Kidney capillary endothelial cell (primary cell): ENCODE results near the gene CD247.

Source experiments
- DNase-seq: peaks from one replicate; pipeline ENCODE4 v3.0.0-alpha.2; 2018; ENCODE audit warnings: low spot score

Gene CD247

DNA sequence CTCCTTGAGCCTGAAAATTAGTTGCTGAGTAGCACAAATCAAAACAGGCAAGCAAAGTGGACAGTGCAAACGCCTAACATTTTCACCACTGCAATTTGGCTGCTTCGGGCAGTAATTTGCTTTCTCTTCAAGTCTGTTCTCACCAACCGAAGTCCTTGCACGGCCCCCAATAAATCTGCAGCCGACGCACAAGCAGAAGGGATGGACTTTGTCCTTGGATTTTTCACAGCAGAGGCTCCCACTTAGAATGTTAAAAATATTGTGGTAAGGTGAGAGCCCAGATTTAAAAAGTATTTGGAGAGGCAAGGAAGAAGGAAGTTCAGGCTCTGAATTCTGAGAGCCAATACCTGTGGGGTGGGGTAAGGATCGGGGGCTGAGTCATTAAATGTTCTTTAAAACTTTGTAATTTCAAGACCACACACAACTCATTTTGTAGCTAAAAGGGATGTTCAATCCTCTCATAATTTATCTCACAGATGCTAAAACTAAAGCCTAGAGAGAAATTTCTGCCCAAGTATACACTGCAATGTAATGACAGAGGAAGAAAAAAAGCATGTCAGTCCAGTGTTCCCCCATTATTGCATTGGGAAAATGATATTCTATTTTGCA lies 6.2 kb downstream of the CD247 start:
- DNase-seq: no peak

DNA sequence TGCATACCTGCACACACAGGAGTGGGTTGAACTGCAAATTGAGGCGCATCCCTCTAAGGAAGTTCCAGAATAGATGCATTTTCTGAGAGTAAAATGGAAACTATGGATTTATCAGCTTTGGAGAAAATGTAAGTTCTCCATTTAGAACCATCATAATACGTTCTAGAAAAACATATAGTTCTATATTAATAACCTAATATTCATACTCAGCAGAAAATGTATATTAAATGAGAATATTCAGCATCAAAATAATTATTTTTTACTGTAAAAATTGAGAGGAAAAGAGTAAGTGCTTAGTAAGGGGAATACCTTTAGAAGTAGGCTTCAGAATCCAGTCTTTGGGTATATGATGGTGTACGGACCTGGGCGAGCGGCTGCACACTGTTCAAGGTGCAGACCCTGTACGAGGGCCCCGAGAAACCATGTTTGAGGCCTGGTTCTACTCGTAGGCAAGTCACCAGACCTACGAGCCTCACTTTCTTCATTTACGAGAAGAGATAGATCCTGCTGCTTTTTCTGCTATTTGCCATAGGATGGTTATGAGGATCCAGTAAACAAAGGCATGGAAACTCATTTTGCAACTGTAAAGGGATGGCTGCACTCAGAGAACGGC lies 6.8 kb downstream of the CD247 start:
- no peak for DNase-seq

DNA sequence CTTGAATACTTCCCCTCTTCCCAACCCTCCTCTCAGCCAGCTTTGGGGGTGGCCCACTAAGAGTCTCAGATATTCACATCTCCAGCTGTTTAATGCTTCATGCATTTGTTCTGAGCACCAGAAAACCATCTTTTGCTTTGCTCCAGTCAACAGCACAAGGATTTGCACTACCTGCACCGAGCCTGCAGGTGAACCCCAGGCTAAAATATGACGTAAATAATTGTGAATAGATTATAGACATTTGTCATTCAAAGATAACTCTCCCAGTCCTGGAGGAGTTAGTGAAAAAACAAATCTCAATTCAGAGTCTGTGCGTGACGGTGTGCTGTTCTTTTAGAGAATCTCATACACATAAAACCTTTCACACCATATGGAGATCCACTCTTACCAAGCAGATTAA lies 7.4 kb downstream of the CD247 start:
- no peak for DNase-seq

DNA sequence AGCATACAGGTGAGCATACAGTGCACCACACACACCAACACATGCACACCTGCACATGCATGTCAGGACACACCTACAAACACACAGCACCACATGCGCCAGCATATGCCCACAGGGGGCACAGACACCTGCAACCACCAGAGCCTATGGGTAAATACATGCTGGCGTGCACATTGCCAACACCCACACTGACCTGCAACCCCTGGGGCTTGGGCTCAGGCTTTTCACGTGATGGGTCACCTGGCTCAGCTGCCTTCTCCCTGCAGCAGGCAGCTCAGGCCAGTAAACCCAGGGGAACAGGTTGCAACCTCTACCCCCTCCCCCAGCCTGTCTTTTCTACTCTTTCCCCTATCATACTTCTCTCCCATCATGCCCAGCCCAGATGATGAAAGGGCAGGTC lies 8.1 kb downstream of the CD247 start:
- DNase-seq: no peak

DNA sequence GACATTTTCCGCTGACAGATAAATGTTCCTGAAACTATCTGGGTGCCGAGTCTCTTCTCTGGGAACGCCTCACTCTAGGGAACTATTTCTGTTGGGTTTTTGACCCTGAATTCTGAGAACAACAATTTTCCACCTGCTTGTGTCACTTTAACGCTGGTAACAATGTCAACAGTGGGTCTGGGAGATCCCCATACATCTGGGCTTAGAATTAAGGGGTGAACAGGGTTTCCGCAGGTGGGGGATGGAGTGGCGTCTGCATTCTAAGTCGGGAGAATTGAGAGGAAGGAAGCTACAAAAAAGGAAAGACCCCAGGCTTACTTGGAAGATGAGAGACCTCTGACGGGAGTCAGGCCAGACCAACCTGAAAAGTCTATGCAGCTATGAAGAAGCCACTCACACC lies 8.7 kb downstream of the CD247 start:
- no peak for DNase-seq

DNA sequence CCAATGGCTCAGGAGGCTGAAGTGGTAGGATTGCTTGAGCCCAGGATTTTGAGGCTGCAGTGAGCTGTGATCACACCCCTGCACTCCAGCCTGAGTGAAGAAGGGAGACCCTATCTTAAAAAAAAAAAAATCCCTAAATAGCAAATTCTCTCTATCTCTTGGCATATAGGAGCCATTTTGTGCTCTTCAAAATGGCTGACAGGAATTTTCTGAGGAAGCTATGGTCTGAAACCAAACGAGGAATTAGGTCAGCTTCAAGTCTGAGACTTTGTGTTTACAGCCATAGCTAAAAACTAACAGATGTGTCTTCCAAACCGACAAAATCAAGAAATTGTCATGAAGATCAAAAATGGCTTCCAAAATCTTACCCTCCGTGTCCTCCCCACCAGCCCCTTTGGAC lies 10.6 kb downstream of the CD247 start:
- no peak for DNase-seq

DNA sequence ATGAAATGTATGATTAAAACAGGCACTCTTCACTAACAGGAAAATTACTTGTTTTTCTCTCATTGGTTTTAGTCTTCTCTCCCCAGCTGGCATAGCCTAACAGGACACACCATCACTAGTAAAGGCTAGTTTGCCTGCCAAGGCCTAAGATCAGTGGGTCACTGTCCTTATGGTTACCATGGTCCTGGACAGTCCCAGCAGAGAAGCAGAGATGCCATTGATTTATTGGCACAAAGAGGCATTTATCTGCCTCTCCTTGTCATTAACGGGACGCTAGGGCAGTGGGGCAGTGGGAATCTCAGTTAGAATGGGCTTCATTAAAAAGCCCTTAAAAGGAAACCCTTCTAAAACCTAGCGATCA lies 13.9 kb downstream of the CD247 start:
- DNase-seq: no peak

DNA sequence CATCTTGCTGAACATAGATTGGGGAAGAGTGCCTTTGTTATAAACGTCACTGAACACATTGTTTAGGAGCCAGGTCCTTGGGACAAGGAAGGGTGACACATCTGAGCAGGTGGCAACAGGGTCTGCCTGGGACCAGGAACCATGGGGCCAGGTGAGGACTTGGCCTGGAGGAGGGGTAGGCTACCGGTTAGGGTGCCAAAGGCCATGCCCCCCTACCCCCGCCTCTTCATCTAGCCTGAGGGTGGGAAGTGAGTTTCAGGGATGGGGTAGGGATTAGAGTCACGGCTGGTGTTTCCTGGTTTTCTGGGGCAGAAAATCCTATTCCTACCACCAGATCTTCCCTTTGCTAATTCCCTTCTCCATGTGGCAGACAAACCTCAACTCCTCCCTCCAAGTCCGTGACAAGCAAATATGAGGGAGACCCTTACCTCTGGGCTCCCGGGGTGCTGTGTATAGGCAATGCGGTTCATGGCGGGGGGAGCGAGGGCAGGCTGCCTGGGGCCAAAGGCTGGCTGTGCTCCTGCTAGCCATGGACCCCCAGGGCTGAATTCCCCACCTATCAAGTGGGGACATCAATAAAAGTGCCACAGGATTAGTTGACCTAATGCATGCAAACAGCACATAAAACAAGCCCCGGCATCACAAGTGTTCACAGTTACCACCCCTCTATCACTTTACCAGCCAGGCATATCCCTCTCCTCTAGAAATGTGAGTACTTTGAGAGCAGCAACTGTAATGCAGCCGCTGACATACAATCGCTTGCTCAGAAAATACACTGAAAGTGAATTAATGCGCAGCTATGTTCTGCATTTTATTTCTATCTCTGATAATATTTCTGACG lies 14.5 kb downstream of the CD247 start:
- DNase-seq: no peak

DNA sequence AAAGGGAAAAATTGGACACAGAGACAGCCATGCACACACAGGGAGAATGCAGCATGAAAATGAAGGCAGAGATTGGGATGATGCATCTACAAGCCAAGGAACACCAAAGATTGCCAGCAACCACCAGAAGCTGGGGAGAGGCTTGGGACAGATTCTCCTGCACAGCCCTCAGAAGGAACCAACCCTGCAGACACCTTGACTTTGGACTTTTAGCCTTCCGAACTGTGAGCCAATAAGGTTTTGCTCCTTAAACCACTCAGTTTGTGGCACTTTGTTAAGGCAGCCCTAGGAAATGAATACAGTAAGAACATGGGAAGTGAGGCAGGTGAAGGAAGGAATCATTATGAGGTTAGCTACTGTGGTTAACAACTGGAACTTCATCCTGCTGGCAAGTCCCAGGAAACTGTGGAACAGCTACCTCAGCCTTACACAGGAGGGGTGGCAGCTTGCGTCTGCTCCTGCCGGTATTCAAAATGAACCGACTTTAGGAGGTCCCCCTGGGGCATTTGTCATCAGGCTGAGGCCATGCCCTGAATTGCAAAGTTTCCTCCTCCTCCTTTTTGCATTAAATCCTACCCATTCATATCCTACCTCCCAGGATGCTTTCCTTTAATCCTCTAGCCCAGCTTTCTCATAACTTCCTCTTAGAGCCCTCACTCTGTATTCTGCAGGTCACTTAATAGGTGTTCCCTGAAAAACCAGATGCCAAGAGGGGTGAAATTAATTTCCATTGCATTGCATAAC lies 15.4 kb downstream of the CD247 start:
- no peak for DNase-seq

DNA sequence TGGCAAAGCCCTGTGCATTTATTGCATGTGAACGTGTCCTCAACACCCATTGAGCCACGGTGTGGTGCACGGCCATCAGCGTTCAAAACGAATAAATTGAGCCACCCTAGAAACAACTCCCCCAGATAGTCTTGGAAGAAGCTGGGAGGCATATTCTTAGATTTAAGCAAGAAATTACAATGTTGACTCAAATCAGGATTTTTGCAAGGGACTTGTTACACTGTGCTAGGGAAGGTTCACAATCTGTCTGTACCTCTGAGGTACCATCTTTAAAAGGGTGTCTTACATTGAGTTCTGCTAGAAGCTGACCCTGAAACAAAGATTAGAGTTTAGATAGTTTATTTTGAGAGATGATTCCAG lies 16.2 kb downstream of the CD247 start:
- DNase-seq: no peak

DNA sequence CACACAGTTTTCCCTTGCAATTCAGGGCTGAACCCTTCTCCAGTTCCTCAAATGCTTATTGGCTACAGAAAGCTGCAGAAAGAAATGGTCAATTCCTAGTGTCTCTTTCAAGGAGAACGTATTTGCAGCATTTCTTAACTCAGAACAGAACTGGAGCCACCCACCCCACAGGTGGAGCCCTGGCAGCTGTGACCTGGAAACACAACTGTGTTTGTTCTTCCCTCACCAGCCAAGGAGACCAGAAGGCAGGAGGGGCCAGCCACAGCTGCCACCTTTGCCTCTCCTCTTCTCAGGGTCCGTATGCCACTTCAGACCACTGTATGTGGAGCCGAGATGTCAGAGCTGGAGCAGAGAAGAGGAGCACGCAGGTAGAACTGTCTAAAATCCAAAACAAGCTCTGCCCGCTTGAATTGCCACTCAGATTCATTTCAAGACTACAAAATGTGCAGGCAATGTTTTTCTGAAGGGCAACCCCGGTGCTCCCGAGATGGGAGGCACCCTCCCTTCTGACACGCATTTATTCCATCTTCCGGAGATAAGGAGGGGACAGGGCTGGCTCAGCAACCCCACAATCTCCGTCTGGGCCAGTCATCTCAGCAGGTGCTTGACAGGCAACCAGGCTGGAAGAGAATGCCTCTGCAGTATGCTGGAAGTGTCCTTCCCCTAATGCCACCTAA lies 16.7 kb downstream of the CD247 start:
- no peak for DNase-seq

DNA sequence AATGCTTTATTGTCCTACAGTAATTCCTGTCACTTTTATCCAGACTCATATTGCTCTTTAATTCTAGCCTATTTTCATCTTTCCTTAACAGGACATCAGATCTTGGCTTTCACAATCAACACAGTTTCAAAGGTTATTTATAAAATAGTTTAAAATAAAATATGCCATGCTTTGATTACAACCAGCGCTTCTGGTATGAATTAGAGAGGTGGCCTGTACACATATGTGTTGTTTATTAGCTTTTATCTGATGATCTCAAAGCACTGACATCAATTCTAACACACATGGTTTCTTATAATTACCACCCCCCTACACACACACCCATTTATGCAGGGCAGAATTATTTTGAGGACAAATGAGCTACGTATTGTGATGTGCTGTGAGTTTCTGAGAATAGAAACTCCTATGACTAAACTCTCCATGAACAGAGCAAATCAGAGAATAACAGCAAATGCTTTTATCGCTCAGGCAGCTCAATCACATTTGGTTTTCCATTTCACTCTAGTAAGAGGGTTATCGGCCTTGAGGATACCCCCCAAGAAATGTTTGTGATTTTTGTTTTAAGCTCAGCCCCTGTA lies 18.0 kb downstream of the CD247 start:
- DNase-seq: no peak

DNA sequence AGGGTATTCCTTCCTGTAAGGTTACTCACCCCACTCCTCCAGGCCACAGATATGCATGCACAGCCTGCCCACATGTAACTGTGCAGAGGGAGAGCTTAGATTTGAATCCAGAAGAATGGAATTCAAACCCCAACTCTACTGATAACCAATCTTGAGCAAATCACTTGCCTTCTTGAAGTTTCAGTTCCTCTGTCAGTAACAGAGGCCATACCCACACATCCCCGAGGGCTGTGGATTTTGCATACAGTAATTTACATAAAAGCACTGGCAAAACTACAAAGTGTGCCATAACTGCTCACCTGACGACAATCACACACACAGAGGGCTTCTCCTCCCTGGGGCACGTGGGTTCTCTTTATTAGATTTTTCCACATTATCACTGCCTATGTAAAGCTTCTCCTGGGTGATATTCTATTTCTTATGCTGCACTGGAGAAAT lies 18.6 kb downstream of the CD247 start:
- DNase-seq: no peak

DNA sequence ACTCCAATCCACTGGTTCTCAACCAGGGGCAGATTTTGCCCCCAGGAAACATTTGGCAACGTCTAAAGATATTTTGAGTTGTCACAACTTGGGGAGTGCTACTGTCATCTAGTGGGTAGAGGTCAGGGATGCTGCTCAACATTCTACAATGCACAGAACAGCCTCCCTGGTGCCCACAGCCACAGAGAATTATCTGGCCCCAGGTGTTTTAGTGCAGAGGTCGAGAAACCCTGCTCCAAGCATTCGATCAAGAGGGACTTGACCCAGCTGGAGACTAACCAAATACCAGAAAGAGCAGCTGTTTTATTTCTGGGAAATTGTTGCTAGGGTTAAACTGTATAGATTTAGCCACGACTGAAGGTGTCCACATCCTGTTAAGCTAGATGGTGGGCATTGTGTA lies 19.2 kb downstream of the CD247 start:
- DNase-seq: no peak

DNA sequence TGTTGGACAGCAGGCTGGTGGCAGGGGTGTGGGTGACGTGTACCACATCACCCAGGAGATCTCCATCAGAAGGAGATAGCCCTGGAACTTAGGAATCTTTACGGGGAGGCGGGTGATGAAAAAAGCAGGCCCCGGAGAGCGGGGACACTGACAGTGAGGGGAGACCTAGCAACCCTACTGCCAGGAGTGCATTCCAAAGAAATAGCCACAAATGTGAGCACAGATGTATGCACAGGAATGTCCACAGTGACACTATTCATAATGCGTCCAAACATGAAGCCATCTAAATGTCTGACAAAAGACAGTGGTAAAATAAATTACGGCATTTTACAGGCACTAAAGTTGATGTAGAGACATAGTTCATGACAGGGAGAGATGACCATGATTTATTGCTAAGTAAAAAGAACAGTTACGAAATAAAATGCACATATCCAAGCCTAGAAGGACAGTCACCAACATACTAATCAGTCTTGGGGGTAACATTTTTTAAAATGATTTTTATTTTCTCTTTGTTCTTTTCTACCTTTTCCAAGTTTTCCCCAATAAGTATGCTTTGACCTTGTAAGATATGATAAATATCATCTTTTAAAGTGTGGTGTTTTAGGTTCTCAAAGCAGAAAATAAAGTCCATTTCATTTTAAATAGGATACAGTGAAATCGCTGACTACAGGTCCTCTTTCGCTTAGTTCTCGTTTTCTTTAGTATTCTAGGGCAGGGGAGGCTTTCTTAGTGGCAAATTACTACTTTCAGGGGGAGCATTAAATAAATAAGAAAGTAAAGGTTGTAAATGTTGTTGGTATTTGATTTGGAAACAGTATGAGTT lies 21.3 kb downstream of the CD247 start:
- DNase-seq: no peak

DNA sequence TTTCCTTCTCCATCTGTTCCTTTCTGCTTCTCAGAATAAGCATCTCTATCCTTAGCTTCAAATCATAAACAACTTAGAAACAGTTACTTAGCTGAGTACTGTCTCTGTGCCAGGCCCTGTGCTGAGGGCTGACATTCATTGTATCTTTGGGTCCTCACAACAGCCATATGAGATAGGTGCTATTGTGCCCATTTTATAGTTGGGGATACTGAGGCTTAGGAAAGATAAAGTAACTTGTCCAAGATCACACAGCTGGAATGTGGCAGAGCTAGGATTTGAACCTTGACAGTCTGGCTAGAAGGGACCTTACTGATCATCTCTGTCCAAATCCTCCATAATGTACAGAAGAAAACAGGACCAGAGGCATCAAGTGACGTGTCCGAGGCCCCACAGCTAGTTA lies 25.0 kb downstream of the CD247 start:
- DNase-seq: no peak

DNA sequence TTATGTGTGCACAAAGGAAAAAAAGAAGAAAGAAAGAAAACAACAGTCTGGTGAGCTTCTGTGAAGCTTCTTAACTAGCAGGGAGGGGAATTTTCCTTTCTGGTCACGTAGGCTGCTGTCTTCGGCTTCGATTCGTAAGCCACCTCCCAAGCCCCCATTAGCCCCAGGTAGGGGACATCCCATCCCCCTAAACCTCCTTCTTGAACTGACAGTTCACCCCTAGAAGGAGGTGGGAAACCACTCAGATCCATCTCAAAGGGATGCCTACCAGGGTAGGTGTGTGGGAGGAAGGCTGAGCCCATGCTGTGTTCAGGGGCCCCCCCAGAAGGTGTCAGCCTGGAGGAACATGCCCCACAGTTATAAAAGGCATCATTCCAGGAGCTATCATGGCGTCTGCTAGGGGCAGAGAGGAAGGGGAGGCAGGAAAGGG lies 25.8 kb downstream of the CD247 start:
- DNase-seq: no peak

DNA sequence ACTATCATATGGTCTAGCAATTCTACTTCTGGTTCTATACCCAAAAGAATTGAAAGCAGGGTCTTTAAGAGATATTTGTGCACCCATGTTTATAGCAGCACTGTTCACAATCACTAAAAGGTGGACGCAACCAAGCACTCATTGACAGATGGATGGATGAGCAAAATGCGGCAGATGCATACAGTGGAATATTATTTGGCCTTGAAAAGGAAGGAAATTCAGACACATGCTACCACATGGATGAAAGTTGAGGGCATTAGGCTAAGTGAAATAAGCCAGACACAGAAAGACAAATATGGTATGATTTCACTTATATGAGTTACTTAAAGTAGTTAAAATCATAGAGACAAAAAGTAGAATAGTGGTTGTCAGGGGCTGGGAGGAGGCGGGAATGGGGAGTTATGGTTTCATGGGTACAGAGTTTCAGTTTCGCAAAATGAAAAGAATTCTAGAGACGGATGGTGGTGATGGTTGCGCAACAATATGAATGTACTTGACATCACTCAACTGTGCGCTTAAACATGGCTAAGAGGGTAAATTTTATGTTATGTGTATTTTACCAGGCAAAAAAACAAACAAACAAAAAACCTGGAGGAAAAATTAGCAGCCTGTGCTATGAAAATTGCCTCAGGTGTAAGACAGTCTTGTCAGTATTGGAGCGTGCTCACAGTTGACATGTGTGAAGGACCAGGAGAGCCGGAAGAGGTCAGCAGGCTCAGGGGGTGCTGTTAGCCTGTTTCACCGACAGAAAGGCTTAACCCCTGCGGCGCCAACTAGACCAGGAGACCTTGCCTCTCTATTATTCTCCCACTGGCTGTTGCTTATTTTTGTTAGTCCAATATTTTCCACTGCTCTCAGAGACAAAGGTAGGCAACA lies 26.5 kb downstream of the CD247 start:
- DNase-seq: no peak

DNA sequence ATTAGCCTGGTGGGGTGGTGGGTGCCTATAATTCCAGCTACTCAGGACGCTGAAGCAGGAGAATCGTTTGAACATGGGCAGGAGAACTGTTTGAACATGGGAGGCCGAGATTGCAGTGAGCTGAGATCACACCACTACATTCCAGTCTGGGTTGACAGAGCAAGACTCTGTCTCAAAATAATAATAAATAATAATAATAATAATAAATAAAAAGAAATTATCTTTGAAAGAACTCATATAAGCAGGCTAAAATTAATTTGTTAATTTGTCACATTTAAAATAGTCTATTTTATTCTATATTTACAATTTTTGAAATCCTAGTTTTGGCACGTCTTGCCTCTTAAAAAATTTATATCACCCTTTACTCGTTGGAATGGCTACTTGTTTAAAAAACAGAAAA lies 27.6 kb downstream of the CD247 start:
- DNase-seq: no peak
